Measurements from ENCODE around the gene CHST8. TPM values are rescaled to one million over a fixed set of nuclear protein-coding genes. Genes with fewer than 3 reads are reported as not detected.
"Not testable (repeated sequence)": the region's sequence is repeated elsewhere in the genome, so short reads cannot be mapped to it uniquely, and the experiment has no call there.

CHST8 gene
- total RNA-seq, 4 donors from 2014 or later = 0.39 to 4.4 (median 0.96) TPM

- Histone ChIP-seq H3K4me3 (no peak overlapping the region), H3K36me3 (no peaks in the 10 kb centered on the region), H3K9me3 (no peaks in the 10 kb centered on the region), H3K27me3 (peaks cover 0 to 9% of the 10 kb centered on the region in 2 donors), H3K27ac (no peak overlapping the region), H3K4me1 (peaks cover 0 to 3% (median 0%) of the 10 kb centered on the region in 4 donors)
- no peak for DNase-seq (ENCODE audit: low spot score in 2 of 2)
- WGBS, 2 donors = 83 to 86% methylated on average over 4 of the region's 4 CpGs
- TF ChIP-seq EP300 (IDR thresholded peaks at IDR 0.05) (no peak), POLR2A (IDR thresholded peaks at IDR 0.05) (no peak), CTCF (IDR thresholded peaks at IDR 0.05) (no peak)
Observed at GRCh38 chr19:33616346-33616745, 5.4 kb upstream of the CHST8 start.

GRCh38 chr19:33616857-33617256, 4.9 kb upstream of the CHST8 start:
- H3K27ac ChIP-seq = no peak overlapping the region
- TF ChIP-seq POLR2A (IDR thresholded peaks at IDR 0.05) (no peak), CTCF (IDR thresholded peaks at IDR 0.05) (no peak), EP300 (IDR thresholded peaks at IDR 0.05) (no peak)
- H3K9me3 ChIP-seq = no peaks in the 10 kb centered on the region
- H3K27me3 ChIP-seq = peaks cover 0 to 10% of the 10 kb centered on the region in 2 donors
- WGBS, 2 donors = 65 to 82% methylated on average over 4 of the region's 4 CpGs
- H3K36me3 ChIP-seq = no peaks in the 10 kb centered on the region
- H3K4me3 ChIP-seq = no peak overlapping the region
- peaks cover 0 to 6% (median 0%) of the 10 kb centered on the region in 4 donors for H3K4me1 ChIP-seq
- no peak for DNase-seq (ENCODE audit: low spot score in 2 of 2)

GRCh38 chr19:33618363-33618762, 3.4 kb upstream of the CHST8 start:
- H3K4me1 ChIP-seq = peaks cover 0 to 21% (median 4%) of the 10 kb centered on the region in 4 donors
- H3K9me3 ChIP-seq; H3K27ac ChIP-seq; H3K36me3 ChIP-seq; DNase-seq (ENCODE audit: low spot score in 2 of 2); H3K4me3 ChIP-seq: not testable (repeated sequence)
- WGBS, 2 donors = 100% methylated on average over 1 of the region's 2 CpGs
- peaks cover 0 to 25% of the 10 kb centered on the region in 2 donors for H3K27me3 ChIP-seq

GRCh38 chr19:33618884-33619283, 2.9 kb upstream of the CHST8 start:
- peaks cover 0 to 21% (median 4%) of the 10 kb centered on the region in 4 donors for H3K4me1 ChIP-seq
- no peaks in the 10 kb centered on the region for H3K9me3 ChIP-seq
- H3K27me3 ChIP-seq = peaks cover 0 to 31% of the 10 kb centered on the region in 2 donors
- no peak overlapping the region for H3K4me3 ChIP-seq
- no peaks in the 10 kb centered on the region for H3K36me3 ChIP-seq
- TF ChIP-seq POLR2A (IDR thresholded peaks at IDR 0.05) (no peak), EP300 (IDR thresholded peaks at IDR 0.05) (no peak), CTCF (IDR thresholded peaks at IDR 0.05) (no peak)
- WGBS, 2 donors = 65 to 73% methylated on average over 5 of the region's 5 CpGs
- no peak for DNase-seq (ENCODE audit: low spot score in 2 of 2)
- H3K27ac ChIP-seq = no peak overlapping the region

GRCh38 chr19:33620611-33621010, 1.1 kb upstream of the CHST8 start:
- TF ChIP-seq POLR2A (IDR thresholded peaks at IDR 0.05) (no peak), EP300 (IDR thresholded peaks at IDR 0.05) (no peak), CTCF (IDR thresholded peaks at IDR 0.05) (no peak)
- Histone ChIP-seq H3K9me3 (no peaks in the 10 kb centered on the region), H3K27me3 (peaks cover 0 to 34% of the 10 kb centered on the region in 2 donors), H3K4me1 (peaks cover 0 to 21% (median 4%) of the 10 kb centered on the region in 4 donors), H3K36me3 (no peaks in the 10 kb centered on the region), H3K4me3 (no peak overlapping the region), H3K27ac (no peak overlapping the region)
- DNase-seq (ENCODE audit: low spot score in 2 of 2) = no peak
- 83 to 91% methylated on average over 4 of the region's 4 CpGs for WGBS, 2 donors
